Activated CD8-positive, alpha-beta T cell treated with anti-CD3 and anti-CD28 coated beads for 36 hours (primary cell): ENCODE results near the gene DDX51. TPM values are rescaled to one million over a fixed set of nuclear protein-coding genes. Genes with fewer than 3 reads are reported as not detected.

Experiments
- ATAC-seq: fragments of 200-7000 bp; cut with Tn5 transposase; one replicate; pipeline ENCODE4 v1.10.0; 2021; ENCODE audit warnings: mild to moderate bottlenecking, moderate library complexity
- CTCF ChIA-PET: fragments of 350-600 bp; sonication (Branson Sonifier 250); formaldehyde crosslinking; loops from one replicate; lab custom pipeline; 2021; ENCODE audit warnings: antibody characterized with exemption; lab: Charles Lee
- POLR2A ChIA-PET: fragments of 350-600 bp; sonication (Branson Sonifier 250); formaldehyde crosslinking; loops from one replicate; lab custom pipeline; 2021; ENCODE audit warnings: antibody characterized with exemption; lab: Charles Lee
- DNase-seq: peaks from one replicate; pipeline ENCODE4 v3.0.0-alpha.2; 2020
- H3K27ac Mint-ChIP-seq: one replicate; pipeline ENCODE4 v1.8.0; 2021; ENCODE audit warnings: mild to moderate bottlenecking, mixed read lengths
- H3K27me3 Mint-ChIP-seq: one replicate; pipeline ENCODE4 v1.8.0; 2021; ENCODE audit warnings: mixed read lengths
- H3K36me3 Mint-ChIP-seq: one replicate; pipeline ENCODE4 v1.8.0; 2021; ENCODE audit warnings: low read depth, mixed read lengths
- H3K4me1 Mint-ChIP-seq: one replicate; pipeline ENCODE4 v1.8.0; 2021; ENCODE audit warnings: low read depth, mixed read lengths
- H3K4me3 Mint-ChIP-seq: one replicate; pipeline ENCODE4 v1.8.0; 2021; ENCODE audit warnings: mild to moderate bottlenecking, moderate library complexity, mixed read lengths
- H3K9me3 Mint-ChIP-seq: one replicate; pipeline ENCODE4 v1.8.0; 2021; ENCODE audit warnings: mixed read lengths
- intact Hi-C: fragments of 100-400 bp; cut with micrococcal nuclease; formaldehyde crosslinking; loops from one replicate; pipeline ENCODE4 v1.10.0; 2022
- total RNA-seq, 2 experiments: library from RNA; stranded (reverse); gene quantifications; one replicate each; pipeline ENCODE4 v1.2.3, GENCODE V29; 2021
- TF ChIP-seq, protein P1 (sequence below): fragments of 200-600 bp; IDR thresholded peaks from one replicate; pipeline ENCODE4 v1.8.0; 2022; ENCODE audit warnings: antibody characterized with exemption, mild to moderate bottlenecking

DDX51 gene
- total RNA-seq, 2 experiments from 2014 or later = 24.1 to 25.5 TPM

GRCh38 chr12:132190012-132190755 is 46.1 kb upstream of the DDX51 start:
- POLR2A ChIA-PET = interaction anchor here (1.5 to 1.6 kb wide), 2 partner anchors 18 to 45 kb away, joined by 3 to 8 read pairs; no protein-coding TSS in a partner anchor
- CTCF ChIA-PET = interaction anchor here (1.0 kb wide), 1 partner anchor 36 kb away, joined by 3 read pairs; no protein-coding TSS in a partner anchor

DNA sequence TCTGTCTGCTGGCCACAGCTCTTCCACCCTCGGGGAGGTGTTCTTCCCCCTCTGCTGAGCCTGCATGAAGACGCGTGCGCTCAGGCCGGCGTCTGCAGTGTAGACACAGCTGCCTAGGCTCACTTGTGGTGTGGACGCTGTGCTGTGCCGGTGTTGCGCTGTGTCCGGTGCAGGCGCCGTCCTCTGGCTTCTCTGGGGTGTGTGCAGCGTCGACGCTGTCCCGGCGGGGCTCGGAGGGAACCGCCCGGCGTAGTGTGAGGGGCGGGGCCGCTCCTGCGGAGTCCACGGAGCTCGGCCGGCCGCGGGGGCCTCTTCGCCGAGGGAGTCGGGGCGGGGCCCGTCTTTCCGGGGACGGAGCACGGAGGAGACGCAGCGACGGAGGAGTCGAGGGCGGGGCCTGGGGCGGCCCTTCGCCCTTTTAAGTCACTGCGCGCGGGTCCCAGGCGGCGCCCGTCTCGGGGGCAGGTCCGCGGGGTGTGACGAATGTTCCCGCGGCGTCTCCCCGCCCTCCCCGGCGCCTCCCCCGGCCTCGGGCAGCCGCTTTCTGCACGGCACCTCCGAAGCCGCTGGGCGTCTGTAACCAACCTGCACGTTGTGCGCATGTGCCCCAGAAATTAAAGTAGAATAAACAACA is 45.4 kb upstream of the DDX51 start:
- Mint-ChIP-seq H3K36me3 (peaks cover 7% of the 10 kb centered on the region), H3K27me3 (no peaks in the 10 kb centered on the region), H3K4me1 (peaks cover 28% of the 10 kb centered on the region), H3K9me3 (peaks cover 9% of the 10 kb centered on the region), H3K4me3 (peak overlapping the region; percentile 85), H3K27ac (peak overlapping the region; percentile 83)
- peak; percentile 95 for ATAC-seq
- intact Hi-C loops = no loop called here
- ChIA-PET POLR2A (interaction anchor here (1.5 to 1.6 kb wide), 2 partner anchors 17 to 44 kb away, joined by 3 to 8 read pairs; no protein-coding TSS in a partner anchor), CTCF (interaction anchor here (1.0 kb wide), 1 partner anchor 36 kb away, joined by 3 read pairs; no protein-coding TSS in a partner anchor)
- TF ChIP-seq, protein P1, sequence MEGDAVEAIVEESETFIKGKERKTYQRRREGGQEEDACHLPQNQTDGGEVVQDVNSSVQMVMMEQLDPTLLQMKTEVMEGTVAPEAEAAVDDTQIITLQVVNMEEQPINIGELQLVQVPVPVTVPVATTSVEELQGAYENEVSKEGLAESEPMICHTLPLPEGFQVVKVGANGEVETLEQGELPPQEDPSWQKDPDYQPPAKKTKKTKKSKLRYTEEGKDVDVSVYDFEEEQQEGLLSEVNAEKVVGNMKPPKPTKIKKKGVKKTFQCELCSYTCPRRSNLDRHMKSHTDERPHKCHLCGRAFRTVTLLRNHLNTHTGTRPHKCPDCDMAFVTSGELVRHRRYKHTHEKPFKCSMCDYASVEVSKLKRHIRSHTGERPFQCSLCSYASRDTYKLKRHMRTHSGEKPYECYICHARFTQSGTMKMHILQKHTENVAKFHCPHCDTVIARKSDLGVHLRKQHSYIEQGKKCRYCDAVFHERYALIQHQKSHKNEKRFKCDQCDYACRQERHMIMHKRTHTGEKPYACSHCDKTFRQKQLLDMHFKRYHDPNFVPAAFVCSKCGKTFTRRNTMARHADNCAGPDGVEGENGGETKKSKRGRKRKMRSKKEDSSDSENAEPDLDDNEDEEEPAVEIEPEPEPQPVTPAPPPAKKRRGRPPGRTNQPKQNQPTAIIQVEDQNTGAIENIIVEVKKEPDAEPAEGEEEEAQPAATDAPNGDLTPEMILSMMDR = peak; percentile 16
- peak; percentile 95 for DNase-seq

More at GRCh38 chr12:132190012-132190755, 46.1 kb upstream of the DDX51 start:
- H3K36me3 Mint-ChIP-seq = peaks cover 7% of the 10 kb centered on the region
- H3K27me3 Mint-ChIP-seq = no peaks in the 10 kb centered on the region
- peak; percentile 13 for ATAC-seq
- peaks cover 9% of the 10 kb centered on the region for H3K9me3 Mint-ChIP-seq
- peaks cover 27% of the 10 kb centered on the region for H3K4me1 Mint-ChIP-seq
- intact Hi-C loops = no loop called here
- peak; percentile 18 for DNase-seq
- peak overlapping the region; percentile 83 for H3K27ac Mint-ChIP-seq
- peak overlapping the region; percentile 85 for H3K4me3 Mint-ChIP-seq
- TF ChIP-seq, protein P1 = no peak

DNA sequence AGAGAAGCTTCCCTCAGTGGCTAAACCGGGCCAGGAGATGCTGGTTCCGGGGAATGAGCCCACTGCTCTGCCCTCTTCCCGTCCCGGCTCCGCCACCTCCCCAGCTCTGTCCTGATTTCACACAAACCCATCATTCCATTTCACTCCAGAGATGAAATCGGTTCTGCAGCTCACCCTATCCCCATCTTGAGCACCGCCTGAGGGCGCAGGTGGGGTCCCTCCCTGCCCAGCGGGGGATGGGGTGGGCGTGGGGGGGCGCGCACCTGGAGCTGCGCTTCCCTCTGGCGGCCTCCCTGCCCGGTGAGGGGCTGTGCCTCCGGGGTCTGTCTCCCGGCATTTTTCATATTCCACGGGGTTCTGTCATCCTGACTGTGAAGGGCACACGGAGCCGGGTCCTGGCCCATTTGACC is 44.8 kb upstream of the DDX51 start:
- H3K27me3 Mint-ChIP-seq = no peaks in the 10 kb centered on the region
- peaks cover 3% of the 10 kb centered on the region for H3K36me3 Mint-ChIP-seq
- DNase-seq = no peak
- peaks cover 28% of the 10 kb centered on the region for H3K4me1 Mint-ChIP-seq
- no peak for ATAC-seq
- peak overlapping the region; percentile 85 for H3K4me3 Mint-ChIP-seq
- TF ChIP-seq, protein P1 = no peak
- ChIA-PET CTCF (interaction anchor here (1.0 kb wide), 1 partner anchor 35 kb away, joined by 3 read pairs; no protein-coding TSS in a partner anchor), POLR2A (interaction anchor here (1.5 to 1.6 kb wide), 2 partner anchors 16 to 44 kb away, joined by 3 to 8 read pairs; no protein-coding TSS in a partner anchor)
- intact Hi-C loops = no loop called here
- H3K27ac Mint-ChIP-seq = peak overlapping the region; percentile 83
- peaks cover 5% of the 10 kb centered on the region for H3K9me3 Mint-ChIP-seq

DNA sequence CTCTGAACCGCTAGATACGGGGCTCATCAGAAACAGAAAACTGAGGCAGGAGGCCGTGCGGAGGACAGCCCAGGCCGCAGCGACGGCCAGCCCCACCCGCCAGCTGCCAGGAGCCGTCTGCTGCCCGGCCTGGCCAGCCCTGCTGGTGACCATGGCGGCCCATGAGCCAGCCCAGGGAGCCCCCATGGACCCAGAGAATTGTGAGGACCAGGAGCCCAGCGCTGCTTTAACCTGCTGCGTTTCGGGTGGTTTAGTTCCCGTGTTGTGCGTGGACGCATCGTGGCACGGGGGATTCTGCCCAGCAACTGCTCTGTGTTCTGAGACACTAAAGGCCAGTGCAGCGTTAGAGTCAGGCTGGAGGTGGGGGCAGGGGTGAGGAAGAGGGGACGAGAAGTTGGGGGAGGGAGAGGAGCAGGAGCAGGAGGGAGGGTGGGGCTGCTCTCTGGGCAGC is 44.4 kb upstream of the DDX51 start:
- TF ChIP-seq, protein P1 = no peak
- intact Hi-C loops = no loop called here
- no peak for ATAC-seq
- no peak for DNase-seq
- peaks cover 2% of the 10 kb centered on the region for H3K36me3 Mint-ChIP-seq
- H3K4me3 Mint-ChIP-seq = peak overlapping the region; percentile 85
- H3K27me3 Mint-ChIP-seq = no peaks in the 10 kb centered on the region
- peaks cover 28% of the 10 kb centered on the region for H3K4me1 Mint-ChIP-seq
- ChIA-PET POLR2A (interaction anchor here (1.5 to 1.6 kb wide), 2 partner anchors 16 to 43 kb away, joined by 3 to 8 read pairs; no protein-coding TSS in a partner anchor), CTCF (no interaction called here)
- H3K9me3 Mint-ChIP-seq = peaks cover 2% of the 10 kb centered on the region
- H3K27ac Mint-ChIP-seq = no peak overlapping the region
